Hepatocyte (in vitro differentiated cells): ENCODE measurements around the gene MVD.

ENCODE experiments used
- EZH2 ChIP-seq: fragments of 200-600 bp; sonication (generic); IDR thresholded peaks from 2 replicates; pipeline ENCODE4 v1.6.1; 2016; ENCODE audit warnings: antibody characterized with exemption, mild to moderate bottlenecking, borderline replicate concordance
- TF ChIP-seq, protein P1 (sequence below): fragments of 200-600 bp; sonication (generic); IDR thresholded peaks from 2 replicates; pipeline ENCODE4 v1.5.1; 2016; ENCODE audit warnings: antibody characterized with exemption, mild to moderate bottlenecking; ENCODE audit not compliant: poor library complexity

- TF ChIP-seq, protein P1, sequence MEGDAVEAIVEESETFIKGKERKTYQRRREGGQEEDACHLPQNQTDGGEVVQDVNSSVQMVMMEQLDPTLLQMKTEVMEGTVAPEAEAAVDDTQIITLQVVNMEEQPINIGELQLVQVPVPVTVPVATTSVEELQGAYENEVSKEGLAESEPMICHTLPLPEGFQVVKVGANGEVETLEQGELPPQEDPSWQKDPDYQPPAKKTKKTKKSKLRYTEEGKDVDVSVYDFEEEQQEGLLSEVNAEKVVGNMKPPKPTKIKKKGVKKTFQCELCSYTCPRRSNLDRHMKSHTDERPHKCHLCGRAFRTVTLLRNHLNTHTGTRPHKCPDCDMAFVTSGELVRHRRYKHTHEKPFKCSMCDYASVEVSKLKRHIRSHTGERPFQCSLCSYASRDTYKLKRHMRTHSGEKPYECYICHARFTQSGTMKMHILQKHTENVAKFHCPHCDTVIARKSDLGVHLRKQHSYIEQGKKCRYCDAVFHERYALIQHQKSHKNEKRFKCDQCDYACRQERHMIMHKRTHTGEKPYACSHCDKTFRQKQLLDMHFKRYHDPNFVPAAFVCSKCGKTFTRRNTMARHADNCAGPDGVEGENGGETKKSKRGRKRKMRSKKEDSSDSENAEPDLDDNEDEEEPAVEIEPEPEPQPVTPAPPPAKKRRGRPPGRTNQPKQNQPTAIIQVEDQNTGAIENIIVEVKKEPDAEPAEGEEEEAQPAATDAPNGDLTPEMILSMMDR, result no peak
- peak; percentile 55 for TF ChIP-seq EZH2
Measured at GRCh38 chr16:88686062-88686438, 23.2 kb upstream of the MVD start.
